Measurements from ENCODE around the gene VPS51. TPM values are rescaled to one million over a fixed set of nuclear protein-coding genes. Genes with fewer than 3 reads are reported as not detected.
"Not testable (repeated sequence)": the region's sequence is repeated elsewhere in the genome, so short reads cannot be mapped to it uniquely, and the experiment has no call there.

VPS51 gene
- total RNA-seq, 4 donors from 2014 or later = 204 to 298 (median 224) TPM

- peaks cover 0 to 24% (median 0%) of the 10 kb centered on the region in 3 donors for H3K4me1 ChIP-seq
- peaks cover 0 to 2% (median 0%) of the 10 kb centered on the region in 3 donors for H3K9me3 ChIP-seq
- intact Hi-C loops (cut with DNase I) = no loop called here
- WGBS, 2 donors = 68 to 79% methylated on average over 7 of the region's 7 CpGs
- H3K4me3 ChIP-seq = no peak overlapping the region
- no peak overlapping the region for H3K27ac ChIP-seq
- no peaks in the 10 kb centered on the region for H3K36me3 ChIP-seq
- no peak for DNase-seq
- no peaks in the 10 kb centered on the region for H3K27me3 ChIP-seq
- TF ChIP-seq CTCF (IDR thresholded peaks at IDR 0.05) (no peak), POLR2A (IDR thresholded peaks at IDR 0.05) (no peak)
Measured at GRCh38 chr11:65141896-65142494, 46.0 kb downstream of the VPS51 start.

- no peak for TF ChIP-seq POLR2A (IDR thresholded peaks at IDR 0.05)
- TF ChIP-seq CTCF (IDR thresholded peaks at IDR 0.05) = no peak
- Histone ChIP-seq H3K27me3 (no peaks in the 10 kb centered on the region), H3K27ac (peak overlapping the region in 1 of 4 donors; percentile 9), H3K4me3 (no peak overlapping the region), H3K36me3 (no peaks in the 10 kb centered on the region), H3K4me1 (peaks cover 7 to 44% (median 16%) of the 10 kb centered on the region in 3 donors), H3K9me3 (peaks cover 0 to 11% (median 0%) of the 10 kb centered on the region in 3 donors)
- 58 to 96% methylated on average over 2 of the region's 2 CpGs for WGBS, 2 donors
- DNase-seq = no peak
- intact Hi-C loops (cut with DNase I) = no loop called here
Measured at GRCh38 chr11:65147352-65148075, 51.5 kb downstream of the VPS51 start.

- H3K4me3 ChIP-seq = no peak overlapping the region
- H3K27me3 ChIP-seq = no peaks in the 10 kb centered on the region
- peaks cover 0 to 11% (median 0%) of the 10 kb centered on the region in 3 donors for H3K9me3 ChIP-seq
- no peak for DNase-seq
- WGBS, 2 donors = 61% methylated on average over 4 of the region's 5 CpGs; no CpG with 5 or more reads in 1 of the 2 donors
- peak overlapping the region in 2 of 4 donors; percentile 67 to 86 for H3K27ac ChIP-seq
- H3K4me1 ChIP-seq = peaks cover 7 to 49% (median 16%) of the 10 kb centered on the region in 3 donors
- TF ChIP-seq CTCF (IDR thresholded peaks at IDR 0.05) (no peak), POLR2A (IDR thresholded peaks at IDR 0.05) (no peak)
- intact Hi-C loops (cut with DNase I) = no loop called here
- no peaks in the 10 kb centered on the region for H3K36me3 ChIP-seq
Measured at GRCh38 chr11:65148657-65149056, 52.6 kb downstream of the VPS51 start.

GRCh38 chr11:65150131-65150508, 54.1 kb downstream of the VPS51 start:
- H3K27me3 ChIP-seq; H3K4me3 ChIP-seq; DNase-seq; intact Hi-C loops (cut with DNase I); H3K36me3 ChIP-seq: not testable (repeated sequence)
- H3K27ac ChIP-seq = peak overlapping the region; percentile 84 to 90 (median 87)
- H3K4me1 ChIP-seq = peaks cover 7 to 49% (median 16%) of the 10 kb centered on the region in 3 donors
- 58 to 59% methylated on average over 10 of the region's 10 CpGs for WGBS, 2 donors
- H3K9me3 ChIP-seq = peaks cover 0 to 11% (median 0%) of the 10 kb centered on the region in 3 donors

GRCh38 chr11:65150509-65151299, 54.7 kb downstream of the VPS51 start:
- H3K36me3 ChIP-seq = no peaks in the 10 kb centered on the region
- peaks cover 7 to 49% (median 16%) of the 10 kb centered on the region in 3 donors for H3K4me1 ChIP-seq
- TF ChIP-seq CTCF (IDR thresholded peaks at IDR 0.05) (peak in 1 of 6 experiments; percentile 23), POLR2A (IDR thresholded peaks at IDR 0.05) (peak in 1 of 4 donors; percentile 43)
- peak overlapping the region in 1 of 4 donors; percentile 12 for H3K4me3 ChIP-seq
- no peak for DNase-seq
- H3K9me3 ChIP-seq = peaks cover 0 to 11% (median 0%) of the 10 kb centered on the region in 3 donors
- intact Hi-C loops (cut with DNase I) = no loop called here
- H3K27me3 ChIP-seq = no peaks in the 10 kb centered on the region
- WGBS, 2 donors = 15 to 35% methylated on average over 8 to 10 of the region's 12 CpGs
- H3K27ac ChIP-seq = peak overlapping the region; percentile 84 to 90 (median 87)

Measured in esophagus squamous epithelium (tissue), 5 donors.